HEK293 (cell line): ENCODE results near the gene EYA2.

Source experiments
- CTCF ChIA-PET: fragments of 350-600 bp; formaldehyde crosslinking; extraction: SDS; loops from one replicate; lab custom pipeline; 2021; ENCODE audit warnings: antibody characterized with exemption; lab: Yijun Ruan, JAX
- POLR2A ChIA-PET: fragments of 300-600 bp; formaldehyde crosslinking; extraction: SDS; loops from one replicate; lab custom pipeline; 2020; ENCODE audit warnings: antibody characterized with exemption, inconsistent platforms; lab: Yijun Ruan, JAX
- H3K27ac ChIP-seq: fragments of 200-500 bp; sonication (Bioruptor generic); 2 replicates; pipeline ENCODE4 v1.5.1; 2014; ENCODE audit warnings: low read depth, low read length, control low read depth, inconsistent platforms; ENCODE audit errors: extremely low read depth
- H3K36me3 ChIP-seq, 2 experiments: fragments of 200-500 bp in 1 of 2; sonication (Bioruptor generic) in 1 of 2; 1 replicate in 1 of 2; 2 replicates in 1 of 2; pipeline ENCODE4 v1.5.1; 2014 to 2017; ENCODE audit warnings: inconsistent platforms in 2 of 2, low read length in 2 of 2; ENCODE audit not compliant: control insufficient read depth in 2 of 2, insufficient read depth in 1 of 2
- H3K4me1 ChIP-seq: fragments of 200-500 bp; sonication (Bioruptor generic); 2 replicates; pipeline ENCODE4 v1.5.1; 2014; ENCODE audit warnings: mild to moderate bottlenecking, low read length, inconsistent platforms; ENCODE audit not compliant: control insufficient read depth, insufficient read depth
- H3K4me3 ChIP-seq: 2 replicates; pipeline ENCODE4 v1.5.1; 2011; ENCODE audit warnings: low read depth, mild to moderate bottlenecking, control low read depth, low read length, moderate library complexity
- H3K9me3 ChIP-seq: fragments of 200-500 bp; sonication (Bioruptor generic); 2 replicates; pipeline ENCODE4 v1.5.1; 2014; ENCODE audit warnings: low read depth, low read length, inconsistent platforms; ENCODE audit not compliant: control insufficient read depth, insufficient read depth
- ATF2 ChIP-seq: fragments of 450-650 bp; formaldehyde crosslinking; IDR thresholded peaks from 2 replicates; pipeline ENCODE4 v1.5.1; 2016; ENCODE audit warnings: missing biosample characterization, missing genetic modification characterization, low read depth
- GLI4 ChIP-seq: fragments of 450-650 bp; formaldehyde crosslinking; IDR thresholded peaks from 2 replicates; pipeline ENCODE4 v1.5.1; 2016; ENCODE audit warnings: missing biosample characterization, missing genetic modification characterization
- IKZF3 ChIP-seq: fragments of 450-650 bp; IDR thresholded peaks from 2 replicates; pipeline ENCODE4 v1.5.0; 2018; ENCODE audit warnings: missing biosample characterization, mild to moderate bottlenecking, missing genetic modification characterization, moderate library complexity
- KLF8 ChIP-seq: fragments of 450-650 bp; formaldehyde crosslinking; IDR thresholded peaks from 2 replicates; pipeline ENCODE4 v1.5.1; 2016; ENCODE audit warnings: missing biosample characterization, missing genetic modification characterization
- PRDM1 ChIP-seq: fragments of 450-650 bp; formaldehyde crosslinking; IDR thresholded peaks from 2 replicates; pipeline ENCODE4; 2016; ENCODE audit warnings: missing biosample characterization, missing genetic modification characterization
- RBAK ChIP-seq: fragments of 450-650 bp; formaldehyde crosslinking; IDR thresholded peaks from 2 replicates; pipeline ENCODE4 v1.5.1; 2016; ENCODE audit warnings: missing biosample characterization, missing genetic modification characterization
- TRIM28 ChIP-seq: IDR thresholded peaks from 2 replicates; pipeline ENCODE4 v1.6.1; 2011; ENCODE audit warnings: low read length, control low read depth, borderline replicate concordance
- YY1 ChIP-seq: fragments of 450-650 bp; formaldehyde crosslinking; IDR thresholded peaks from 2 replicates; pipeline ENCODE4 v1.5.1; 2018; ENCODE audit warnings: missing biosample characterization, missing genetic modification characterization
- ZBTB17 ChIP-seq: fragments of 450-650 bp; formaldehyde crosslinking; IDR thresholded peaks from 2 replicates; pipeline ENCODE4 v1.5.1; 2016; ENCODE audit warnings: missing biosample characterization, missing genetic modification characterization
- ZBTB8A ChIP-seq: fragments of 450-650 bp; formaldehyde crosslinking; IDR thresholded peaks from 2 replicates; pipeline ENCODE4 v1.5.1; 2016; ENCODE audit warnings: missing biosample characterization, missing genetic modification characterization
- ZFHX2 ChIP-seq: fragments of 450-650 bp; formaldehyde crosslinking; conservative IDR thresholded peaks from 2 replicates; pipeline ENCODE4 v1.5.1; 2016; ENCODE audit warnings: missing biosample characterization, missing genetic modification characterization
- ZNF112 ChIP-seq: fragments of 450-650 bp; formaldehyde crosslinking; IDR thresholded peaks from 2 replicates; pipeline ENCODE4 v1.5.0; 2017; ENCODE audit warnings: missing biosample characterization, missing genetic modification characterization
- ZNF121 ChIP-seq: fragments of 450-650 bp; formaldehyde crosslinking; IDR thresholded peaks from 2 replicates; pipeline ENCODE4 v1.5.1; 2016; ENCODE audit warnings: missing biosample characterization, missing genetic modification characterization
- ZNF155 ChIP-seq: fragments of 450-650 bp; formaldehyde crosslinking; IDR thresholded peaks from 2 replicates; pipeline ENCODE4 v1.5.1; 2016; ENCODE audit warnings: missing biosample characterization, missing genetic modification characterization
- ZNF18 ChIP-seq: fragments of 450-650 bp; formaldehyde crosslinking; IDR thresholded peaks from 2 replicates; pipeline ENCODE4 v1.5.1; 2016; ENCODE audit warnings: missing biosample characterization, missing genetic modification characterization
- ZNF302 ChIP-seq: fragments of 450-650 bp; formaldehyde crosslinking; IDR thresholded peaks from 2 replicates; pipeline ENCODE4 v1.5.1; 2016; ENCODE audit warnings: missing biosample characterization, missing genetic modification characterization, low read depth
- ZNF350 ChIP-seq: fragments of 450-650 bp; formaldehyde crosslinking; IDR thresholded peaks from 2 replicates; pipeline ENCODE4 v1.5.0; 2017; ENCODE audit warnings: missing biosample characterization, mild to moderate bottlenecking, missing genetic modification characterization
- ZNF366 ChIP-seq: fragments of 450-650 bp; formaldehyde crosslinking; conservative IDR thresholded peaks from 2 replicates; pipeline ENCODE4 v1.5.1; 2016; ENCODE audit warnings: missing biosample characterization, missing genetic modification characterization
- ZNF433 ChIP-seq: fragments of 450-650 bp; formaldehyde crosslinking; IDR thresholded peaks from 2 replicates; pipeline ENCODE4 v1.5.1; 2016; ENCODE audit warnings: missing biosample characterization, missing genetic modification characterization, low read depth
- ZNF580 ChIP-seq: fragments of 450-650 bp; formaldehyde crosslinking; IDR thresholded peaks from 2 replicates; pipeline ENCODE4 v1.5.1; 2016; ENCODE audit warnings: missing biosample characterization, missing genetic modification characterization
- ZNF596 ChIP-seq: fragments of 450-650 bp; IDR thresholded peaks from 2 replicates; pipeline ENCODE4 v1.5.0; 2018; ENCODE audit warnings: missing biosample characterization, mild to moderate bottlenecking, missing genetic modification characterization, moderate library complexity
- ZNF626 ChIP-seq: fragments of 450-650 bp; sonication (Bioruptor Pico); formaldehyde crosslinking; IDR thresholded peaks from 2 replicates; pipeline ENCODE4 v1.5.1; 2018; ENCODE audit warnings: missing biosample characterization, missing genetic modification characterization, inconsistent platforms
- ZNF654 ChIP-seq: fragments of 450-650 bp; formaldehyde crosslinking; IDR thresholded peaks from 2 replicates; pipeline ENCODE4 v1.5.1; 2016; ENCODE audit warnings: low read depth, missing biosample characterization, missing genetic modification characterization
- ZNF692 ChIP-seq: fragments of 450-650 bp; formaldehyde crosslinking; IDR thresholded peaks from 2 replicates; pipeline ENCODE4 v1.5.1; 2016; ENCODE audit warnings: missing biosample characterization, missing genetic modification characterization
- ZNF707 ChIP-seq: fragments of 450-650 bp; formaldehyde crosslinking; IDR thresholded peaks from 2 replicates; pipeline ENCODE4 v1.5.1; 2016; ENCODE audit warnings: missing biosample characterization, missing genetic modification characterization
- ZNF747 ChIP-seq: fragments of 450-650 bp; formaldehyde crosslinking; IDR thresholded peaks from 2 replicates; pipeline ENCODE4 v1.5.1; 2016; ENCODE audit warnings: missing biosample characterization, missing genetic modification characterization
- ZNF792 ChIP-seq: fragments of 450-650 bp; formaldehyde crosslinking; IDR thresholded peaks from 2 replicates; pipeline ENCODE4 v1.5.1; 2016; ENCODE audit warnings: missing biosample characterization, missing genetic modification characterization

Gene EYA2

GRCh38 chr20:47196091-47197081, 301.7 kb downstream of the EYA2 start (continued):
- TF ChIP-seq ZNF692 (tag by site-specific recombination): peak; percentile 95
- TF ChIP-seq ZNF121: peak; percentile 48; the same call in 1 of the 2 replicates
- no peak for TF ChIP-seq ZNF707
- TF ChIP-seq GLI4 (tag by site-specific recombination): no peak
- 0 out of 2 replicates have a peak, but pooled peaks have one; percentile 29 for TF ChIP-seq KLF8 (tag by site-specific recombination)
- TF ChIP-seq ZBTB17: peak; percentile 67
- peak; percentile 87 for TF ChIP-seq ZNF654 (tag by site-specific recombination)

GRCh38 chr20:47198254-47198671, 303.6 kb downstream of the EYA2 start:
- Histone ChIP-seq H3K4me3 (no peak overlapping the region), H3K9me3 (no peaks in the 10 kb centered on the region), H3K27ac (no peak overlapping the region), H3K4me1 (no peaks in the 10 kb centered on the region), H3K36me3 (no peaks in the 10 kb centered on the region)
- TF ChIP-seq ZNF350 (tag by site-specific recombination) (no peak), IKZF3 (no peak), PRDM1 (tag by site-specific recombination) (no peak), ZNF433 (tag by site-specific recombination) (no peak), TRIM28 (no peak), ATF2 (no peak), ZNF112 (tag by site-specific recombination) (no peak), ZNF302 (no peak)
- ChIA-PET POLR2A (no interaction called here), CTCF (interaction anchor here (0.7 to 4.2 kb wide), 5 partner anchors 17 to 395 kb away, joined by 4 to 60 read pairs (median 5); no protein-coding TSS in a partner anchor)

- ChIA-PET CTCF (interaction anchor here (0.7 to 4.2 kb wide), 7 partner anchors 18 to 464 kb away, joined by 4 to 60 read pairs (median 4); no protein-coding TSS in a partner anchor), POLR2A (no interaction called here)
- Histone ChIP-seq H3K27ac (no peak overlapping the region), H3K4me1 (no peaks in the 10 kb centered on the region), H3K36me3 (no peaks in the 10 kb centered on the region), H3K9me3 (no peaks in the 10 kb centered on the region), H3K4me3 (no peak overlapping the region)
- TF ChIP-seq ZNF626 (tag by site-specific recombination): no peak
- TF ChIP-seq ZNF18 (tag by site-specific recombination): no peak
- TF ChIP-seq ZNF155: no peak
- TF ChIP-seq ZNF596 (tag by site-specific recombination): no peak
- TF ChIP-seq ZNF792: no peak
- no peak for TF ChIP-seq ZNF580 (tag by site-specific recombination)
- no peak for TF ChIP-seq ZBTB8A (tag by site-specific recombination)
- TF ChIP-seq RBAK: no peak
- TF ChIP-seq ZNF366 (tag by site-specific recombination): no peak
- TF ChIP-seq ZFHX2 (tag by site-specific recombination): no peak
- TF ChIP-seq ZNF747 (tag by site-specific recombination): no peak
- no peak for TF ChIP-seq YY1 (tag by site-specific recombination)
Observed at GRCh38 chr20:47198996-47199552, 304.4 kb downstream of the EYA2 start.
